ENCODE measurements around the gene TEX53. TPM values are rescaled to one million over a fixed set of nuclear protein-coding genes. Genes with fewer than 3 reads are reported as not detected.

TEX53 gene
- total RNA-seq, result not detected

- H3K9me3 Mint-ChIP-seq, result no peaks in the 10 kb centered on the region
- ATAC-seq (replicated peaks), result no peak
- no peaks in the 10 kb centered on the region for H3K27me3 Mint-ChIP-seq
- no peak within 1 kb of the TSS for H3K27ac Mint-ChIP-seq
- no peaks in the 10 kb centered on the region for H3K36me3 Mint-ChIP-seq (ENCODE audit: low read depth)
- H3K4me3 Mint-ChIP-seq, result no peak within 1 kb of the TSS
- H3K4me1 Mint-ChIP-seq, result peaks cover 7% of the 10 kb centered on the region
Observed at GRCh38 chr9:114657705-114658104, at the start of gene TEX53. Gene TEX53 (minus strand): TSS chr9:114657805. CDS start chr9:114657774, 31 bp downstream.

- H3K4me3 Mint-ChIP-seq, result peak overlapping the region; percentile 22
- H3K27me3 Mint-ChIP-seq, result no peaks in the 10 kb centered on the region
- peaks cover 23% of the 10 kb centered on the region for H3K4me1 Mint-ChIP-seq
- H3K9me3 Mint-ChIP-seq, result no peaks in the 10 kb centered on the region
- ATAC-seq (replicated peaks), result peak; percentile 37
- peak overlapping the region; percentile 64 for H3K27ac Mint-ChIP-seq
- no peaks in the 10 kb centered on the region for H3K36me3 Mint-ChIP-seq (ENCODE audit: low read depth)
Observed at GRCh38 chr9:114706711-114707110, 49.1 kb upstream of the TEX53 start.

- Mint-ChIP-seq H3K27ac (peak overlapping the region; percentile 20), H3K4me3 (peak overlapping the region; percentile 3), H3K27me3 (no peaks in the 10 kb centered on the region), H3K4me1 (peaks cover 42% of the 10 kb centered on the region), H3K36me3 (ENCODE audit: low read depth) (peaks cover 16% of the 10 kb centered on the region), H3K9me3 (no peaks in the 10 kb centered on the region)
- ATAC-seq (replicated peaks), result no peak
Observed at GRCh38 chr9:114701988-114702387, 44.4 kb upstream of the TEX53 start.

GRCh38 chr9:114697951-114698351 is 40.3 kb upstream of the TEX53 start:
- ATAC-seq (replicated peaks), result peak; percentile 65
- Mint-ChIP-seq H3K36me3 (ENCODE audit: low read depth) (peaks cover 21% of the 10 kb centered on the region), H3K27ac (peak overlapping the region; percentile 95), H3K4me1 (peaks cover 50% of the 10 kb centered on the region), H3K9me3 (no peaks in the 10 kb centered on the region), H3K27me3 (no peaks in the 10 kb centered on the region), H3K4me3 (peak overlapping the region; percentile 65)

GRCh38 chr9:114696814-114697544 is 39.4 kb upstream of the TEX53 start:
- Mint-ChIP-seq H3K27ac (peak overlapping the region; percentile 95), H3K36me3 (ENCODE audit: low read depth) (peaks cover 21% of the 10 kb centered on the region), H3K4me3 (peak overlapping the region; percentile 65), H3K9me3 (no peaks in the 10 kb centered on the region), H3K27me3 (no peaks in the 10 kb centered on the region), H3K4me1 (peaks cover 48% of the 10 kb centered on the region)
- ATAC-seq (replicated peaks), result peak; percentile 58

GRCh38 chr9:114695948-114696347 is 38.3 kb upstream of the TEX53 start:
- Mint-ChIP-seq H3K27me3 (no peaks in the 10 kb centered on the region), H3K4me3 (peak overlapping the region; percentile 65), H3K9me3 (no peaks in the 10 kb centered on the region), H3K27ac (peak overlapping the region; percentile 95), H3K4me1 (peaks cover 53% of the 10 kb centered on the region), H3K36me3 (ENCODE audit: low read depth) (peaks cover 30% of the 10 kb centered on the region)
- no peak for ATAC-seq (replicated peaks)

- peaks cover 60% of the 10 kb centered on the region for H3K4me1 Mint-ChIP-seq
- peak overlapping the region; percentile 37 for H3K4me3 Mint-ChIP-seq
- peak; percentile 12 for ATAC-seq (replicated peaks)
- no peaks in the 10 kb centered on the region for H3K27me3 Mint-ChIP-seq
- peak overlapping the region; percentile 81 for H3K27ac Mint-ChIP-seq
- peaks cover 34% of the 10 kb centered on the region for H3K36me3 Mint-ChIP-seq (ENCODE audit: low read depth)
- no peaks in the 10 kb centered on the region for H3K9me3 Mint-ChIP-seq
Observed at GRCh38 chr9:114694719-114695269, 37.2 kb upstream of the TEX53 start.

- H3K4me3 Mint-ChIP-seq, result peak overlapping the region; percentile 37
- peaks cover 34% of the 10 kb centered on the region for H3K36me3 Mint-ChIP-seq (ENCODE audit: low read depth)
- H3K27me3 Mint-ChIP-seq, result no peaks in the 10 kb centered on the region
- no peaks in the 10 kb centered on the region for H3K9me3 Mint-ChIP-seq
- H3K4me1 Mint-ChIP-seq, result peaks cover 56% of the 10 kb centered on the region
- H3K27ac Mint-ChIP-seq, result peak overlapping the region; percentile 81
- no peak for ATAC-seq (replicated peaks)
Observed at GRCh38 chr9:114694146-114694545, 36.5 kb upstream of the TEX53 start.

GRCh38 chr9:114693248-114693855 is 35.7 kb upstream of the TEX53 start:
- Mint-ChIP-seq H3K4me3 (peak overlapping the region; percentile 76), H3K27ac (peak overlapping the region; percentile 97), H3K4me1 (peaks cover 52% of the 10 kb centered on the region), H3K9me3 (no peaks in the 10 kb centered on the region), H3K27me3 (no peaks in the 10 kb centered on the region), H3K36me3 (ENCODE audit: low read depth) (peaks cover 30% of the 10 kb centered on the region)
- no peak for ATAC-seq (replicated peaks)

GRCh38 chr9:114691956-114692295 is 34.3 kb upstream of the TEX53 start:
- H3K27ac Mint-ChIP-seq, result peak overlapping the region; percentile 97
- peaks cover 46% of the 10 kb centered on the region for H3K4me1 Mint-ChIP-seq
- no peak for ATAC-seq (replicated peaks)
- H3K4me3 Mint-ChIP-seq, result peak overlapping the region; percentile 76
- H3K36me3 Mint-ChIP-seq (ENCODE audit: low read depth), result peaks cover 29% of the 10 kb centered on the region
- H3K9me3 Mint-ChIP-seq, result no peaks in the 10 kb centered on the region
- no peaks in the 10 kb centered on the region for H3K27me3 Mint-ChIP-seq

GRCh38 chr9:114691046-114691955 is 33.7 kb upstream of the TEX53 start:
- Mint-ChIP-seq H3K36me3 (ENCODE audit: low read depth) (peaks cover 30% of the 10 kb centered on the region), H3K27me3 (no peaks in the 10 kb centered on the region), H3K9me3 (no peaks in the 10 kb centered on the region), H3K4me1 (peaks cover 52% of the 10 kb centered on the region), H3K27ac (peak overlapping the region; percentile 97), H3K4me3 (peak overlapping the region; percentile 76)
- ATAC-seq (replicated peaks), result peak; percentile 78

- H3K27me3 Mint-ChIP-seq, result no peaks in the 10 kb centered on the region
- peak overlapping the region; percentile 97 for H3K27ac Mint-ChIP-seq
- H3K4me1 Mint-ChIP-seq, result peaks cover 55% of the 10 kb centered on the region
- H3K4me3 Mint-ChIP-seq, result peak overlapping the region; percentile 76
- H3K9me3 Mint-ChIP-seq, result no peaks in the 10 kb centered on the region
- H3K36me3 Mint-ChIP-seq (ENCODE audit: low read depth), result peaks cover 40% of the 10 kb centered on the region
- no peak for ATAC-seq (replicated peaks)
Observed at GRCh38 chr9:114690308-114690707, 32.7 kb upstream of the TEX53 start.

GRCh38 chr9:114689813-114690212 is 32.2 kb upstream of the TEX53 start:
- Mint-ChIP-seq H3K4me1 (peaks cover 54% of the 10 kb centered on the region), H3K36me3 (ENCODE audit: low read depth) (peaks cover 40% of the 10 kb centered on the region), H3K27me3 (no peaks in the 10 kb centered on the region), H3K27ac (peak overlapping the region; percentile 97), H3K9me3 (no peaks in the 10 kb centered on the region), H3K4me3 (peak overlapping the region; percentile 76)
- no peak for ATAC-seq (replicated peaks)

- no peak for ATAC-seq (replicated peaks)
- peaks cover 54% of the 10 kb centered on the region for H3K4me1 Mint-ChIP-seq
- H3K4me3 Mint-ChIP-seq, result peak overlapping the region; percentile 76
- H3K36me3 Mint-ChIP-seq (ENCODE audit: low read depth), result peaks cover 46% of the 10 kb centered on the region
- peak overlapping the region; percentile 97 for H3K27ac Mint-ChIP-seq
- H3K9me3 Mint-ChIP-seq, result no peaks in the 10 kb centered on the region
- no peaks in the 10 kb centered on the region for H3K27me3 Mint-ChIP-seq
Observed at GRCh38 chr9:114688909-114689610, 31.5 kb upstream of the TEX53 start.

All from activated T-helper 17 cell treated with anti-CD3 and anti-CD28 coated beads, Interleukin-2, amount 50 U/mL, for 72 hours (primary cell).